Endometrial microvascular endothelial cells (primary cell): Measurements from ENCODE around the gene VPS52. TPM values are rescaled to one million over a fixed set of nuclear protein-coding genes. Genes with fewer than 3 reads are reported as not detected.
"Not testable (repeated sequence)": the region's sequence is repeated elsewhere in the genome, so short reads cannot be mapped to it uniquely, and the experiment has no call there.

Experiments
- in situ Hi-C: cut with HindIII; loops from 2 replicates; pipeline ENCODE4 v1.10.0; 2017; ENCODE audit warnings: low sequenced_read_pairs, low pct_unique_long_range_greater_than_20kb; ENCODE audit errors: inconsistent ontology term
- total RNA-seq: library from RNA; depleted of rRNA; stranded (reverse); fragments of >200 nt; gene quantifications from one replicate; pipeline ENCODE4 v1.2.3, GENCODE V29; 2015; ENCODE audit errors: inconsistent ontology term

VPS52 gene
- total RNA-seq, 1 donor from 2014 or later = 43.4 TPM

DNA sequence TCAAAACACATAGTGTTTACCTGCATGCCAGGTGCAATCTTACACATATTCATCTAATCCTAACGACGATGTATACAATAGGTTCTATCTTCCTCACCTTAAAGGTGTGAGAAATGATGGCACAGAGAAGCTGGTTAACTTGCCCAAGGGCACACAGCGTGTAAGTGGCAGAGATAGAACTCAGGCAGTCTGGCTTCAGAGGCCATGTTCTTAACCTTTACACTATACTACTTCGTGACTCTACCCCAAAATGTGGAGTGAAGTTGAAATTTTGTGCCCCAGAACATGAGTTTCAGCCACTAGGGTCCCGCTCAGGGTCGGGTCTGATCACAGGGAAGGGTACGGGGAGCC, 584 bp downstream of the VPS52 start:
- in situ Hi-C loops = no loop called here

DNA sequence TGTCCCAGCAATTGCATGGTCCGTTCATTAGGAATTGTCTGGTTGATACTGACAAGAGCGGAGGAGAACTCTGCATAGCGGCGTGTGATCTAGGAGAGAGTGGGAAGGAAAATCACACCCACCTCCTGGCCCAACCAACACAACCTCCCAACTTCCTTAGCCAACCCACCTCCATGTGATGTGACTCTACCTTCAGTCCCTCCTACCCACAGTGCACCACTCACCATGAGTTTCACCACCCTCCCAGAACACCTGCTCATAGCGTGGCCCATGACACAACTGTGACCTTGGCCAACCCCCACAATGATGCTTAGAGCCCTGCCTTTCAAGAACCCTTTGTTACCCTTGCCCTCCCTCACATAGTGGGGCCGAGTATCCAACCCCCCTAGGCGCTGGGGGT, 7.7 kb downstream of the VPS52 start:
- in situ Hi-C loops = no loop called here

DNA sequence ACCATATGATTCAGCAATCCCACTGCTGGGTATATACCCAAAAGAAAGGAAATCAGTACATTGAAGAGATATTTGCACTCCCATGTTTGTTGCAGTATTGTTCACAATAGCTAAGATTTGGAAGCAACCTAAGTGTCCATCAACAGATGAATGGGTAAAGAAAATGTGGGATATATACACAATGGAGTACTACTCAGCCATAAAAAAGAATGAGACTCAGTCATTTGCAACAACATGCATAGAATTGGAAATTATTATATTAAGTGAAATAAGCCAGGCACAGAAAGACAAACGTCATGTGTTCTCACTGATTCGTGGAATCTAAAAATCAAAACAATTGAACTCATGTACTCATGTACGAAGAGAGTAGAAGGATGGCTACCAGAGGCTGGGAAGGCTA, 9.2 kb downstream of the VPS52 start:
- in situ Hi-C loops = not testable (repeated sequence)

DNA sequence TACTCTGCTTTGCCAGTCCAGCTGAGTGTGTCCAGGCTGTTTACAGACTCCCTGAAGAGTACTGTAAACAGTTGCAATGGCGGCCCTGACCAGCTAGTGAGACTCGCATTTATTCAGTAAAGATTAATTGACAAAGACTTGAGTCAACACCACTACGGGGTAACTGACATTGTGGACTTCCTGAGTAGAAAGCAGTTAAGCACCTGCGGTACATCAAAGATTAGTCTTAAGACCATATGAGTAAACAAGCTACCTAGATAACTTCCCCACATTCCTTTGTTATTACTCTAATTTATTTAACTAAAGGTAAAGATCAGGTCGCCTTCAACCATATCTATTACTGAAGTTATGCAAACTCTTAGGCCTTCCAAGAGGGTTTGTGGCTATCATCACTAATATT, 12.6 kb downstream of the VPS52 start:
- in situ Hi-C loops = no loop called here

DNA sequence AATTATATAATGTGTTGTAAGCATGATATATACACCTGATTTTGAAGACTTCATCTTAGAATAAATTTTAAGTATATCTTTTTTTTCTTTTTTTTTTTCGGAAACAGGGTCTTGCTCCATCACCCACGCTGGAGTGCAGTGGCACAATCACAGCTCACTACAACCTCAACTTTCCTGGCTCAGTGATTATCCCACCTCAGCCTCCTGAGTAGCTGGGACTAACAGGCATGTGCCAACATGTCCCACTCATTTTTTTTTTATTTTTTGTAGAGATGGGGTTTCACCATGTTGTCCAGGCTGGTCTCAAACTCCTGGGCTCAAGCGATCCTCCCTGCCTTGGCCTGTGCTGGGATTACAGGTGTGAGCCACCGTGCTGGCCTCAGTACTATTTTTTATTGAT, 17.1 kb downstream of the VPS52 start:
- in situ Hi-C loops = no loop called here

DNA sequence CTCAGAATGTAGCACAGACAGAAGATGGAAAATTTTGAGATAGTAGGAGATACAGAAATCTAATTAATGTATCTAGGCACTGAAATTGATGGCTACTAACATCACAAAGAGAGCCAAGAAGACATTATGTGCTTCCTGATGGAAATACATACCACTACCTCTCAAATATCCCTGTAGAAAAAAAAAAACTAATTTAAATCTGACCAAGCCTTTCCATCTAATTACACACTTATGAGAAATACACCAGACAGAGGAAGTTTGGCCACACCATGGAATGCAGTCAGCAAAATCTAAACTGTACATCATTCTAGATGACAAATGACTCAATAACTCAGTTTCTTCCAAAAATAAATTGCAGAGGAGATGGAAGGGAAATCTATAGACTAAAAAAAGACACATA, 18.9 kb downstream of the VPS52 start:
- in situ Hi-C loops = no loop called here

DNA sequence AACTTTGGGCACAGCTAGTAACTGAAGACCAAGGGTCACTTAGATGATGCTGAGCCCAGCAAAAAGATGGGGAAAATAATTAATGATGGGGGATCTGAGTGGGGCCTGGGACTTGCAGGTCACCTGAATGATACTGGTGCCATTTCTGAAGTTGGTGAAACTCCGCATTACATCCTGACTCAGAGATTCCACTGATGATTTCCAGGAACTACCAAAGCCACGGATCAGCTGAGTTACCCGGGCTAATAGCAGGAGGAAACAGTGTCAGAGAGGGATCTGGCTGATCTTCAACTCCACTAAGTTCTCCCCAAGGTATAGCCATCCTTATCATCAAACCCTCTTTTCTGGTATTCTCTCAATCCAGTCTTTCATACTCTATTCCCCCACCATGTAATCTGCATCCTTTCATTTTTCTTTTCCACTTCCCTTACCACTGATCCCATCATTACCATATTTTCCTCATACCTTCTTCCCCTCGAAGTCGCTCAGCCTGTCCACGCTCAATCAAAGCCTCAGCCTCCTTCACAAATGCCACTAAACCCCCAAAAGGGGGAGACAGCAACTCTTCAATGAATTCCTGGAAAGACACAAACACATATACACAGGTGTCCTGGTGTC, 20.2 kb downstream of the VPS52 start:
- in situ Hi-C loops = no loop called here

DNA sequence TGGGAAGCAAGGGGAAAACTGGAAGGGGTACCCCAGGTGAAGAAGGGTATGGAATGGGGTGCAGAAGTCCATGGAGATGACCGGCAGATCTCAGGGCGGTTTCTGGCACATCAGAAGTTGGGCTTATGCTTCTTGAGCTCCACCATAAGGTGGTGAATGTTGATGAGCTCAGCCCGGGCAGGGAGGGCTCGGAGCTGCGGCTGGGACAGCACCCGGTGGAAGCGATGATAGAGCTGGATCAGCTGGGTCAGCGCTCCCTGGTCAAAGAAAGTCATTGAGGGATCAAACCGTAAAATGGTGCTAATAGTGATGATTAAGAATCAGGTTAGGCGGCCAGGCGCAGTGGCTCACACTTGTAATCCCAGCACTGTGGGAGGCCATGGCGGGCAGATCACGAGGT, 20.9 kb downstream of the VPS52 start:
- in situ Hi-C loops = no loop called here

DNA sequence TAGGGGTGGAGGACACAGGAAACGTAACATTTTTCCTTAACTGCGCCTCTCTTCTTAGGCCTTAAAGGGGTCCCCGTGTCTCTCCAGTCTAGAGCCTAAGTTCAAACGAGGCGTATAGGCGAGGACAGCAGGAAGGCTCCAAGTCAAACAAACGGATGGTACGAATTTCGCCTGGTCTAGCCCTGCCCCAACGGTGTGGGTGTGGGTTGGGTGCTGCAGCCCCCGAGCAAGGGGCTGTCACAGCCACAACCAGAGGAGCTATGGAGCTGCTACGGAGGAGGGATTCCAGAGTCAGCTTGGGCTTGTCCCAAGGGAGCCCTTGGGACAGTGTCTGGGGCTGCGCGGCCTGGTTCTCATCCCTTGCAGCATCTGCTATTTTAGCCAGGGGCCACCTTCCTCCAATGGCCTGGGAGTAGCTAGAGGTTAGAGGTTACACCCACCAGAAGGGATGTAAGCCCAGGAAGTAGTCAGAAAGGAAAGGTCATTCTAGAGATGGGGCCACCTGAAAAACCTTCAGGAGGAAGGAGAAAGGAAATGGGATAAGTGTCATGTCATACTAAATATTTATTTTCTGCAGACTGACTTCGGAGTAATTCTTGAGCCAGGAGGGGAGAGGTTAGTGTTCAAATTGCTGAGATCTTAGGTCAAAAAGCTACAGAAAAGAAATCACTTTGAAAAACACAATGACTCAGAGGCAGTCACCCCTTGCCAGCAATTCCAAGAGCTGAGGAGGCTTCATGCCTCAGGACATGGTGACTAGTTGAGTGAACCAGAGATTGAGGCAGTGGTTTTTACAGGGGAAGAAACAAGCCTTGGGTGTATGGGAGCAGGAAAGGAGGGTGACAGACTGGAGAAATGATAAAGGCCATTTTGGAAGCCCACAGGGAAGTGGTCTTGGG, 21.7 kb downstream of the VPS52 start:
- in situ Hi-C loops = no loop called here

DNA sequence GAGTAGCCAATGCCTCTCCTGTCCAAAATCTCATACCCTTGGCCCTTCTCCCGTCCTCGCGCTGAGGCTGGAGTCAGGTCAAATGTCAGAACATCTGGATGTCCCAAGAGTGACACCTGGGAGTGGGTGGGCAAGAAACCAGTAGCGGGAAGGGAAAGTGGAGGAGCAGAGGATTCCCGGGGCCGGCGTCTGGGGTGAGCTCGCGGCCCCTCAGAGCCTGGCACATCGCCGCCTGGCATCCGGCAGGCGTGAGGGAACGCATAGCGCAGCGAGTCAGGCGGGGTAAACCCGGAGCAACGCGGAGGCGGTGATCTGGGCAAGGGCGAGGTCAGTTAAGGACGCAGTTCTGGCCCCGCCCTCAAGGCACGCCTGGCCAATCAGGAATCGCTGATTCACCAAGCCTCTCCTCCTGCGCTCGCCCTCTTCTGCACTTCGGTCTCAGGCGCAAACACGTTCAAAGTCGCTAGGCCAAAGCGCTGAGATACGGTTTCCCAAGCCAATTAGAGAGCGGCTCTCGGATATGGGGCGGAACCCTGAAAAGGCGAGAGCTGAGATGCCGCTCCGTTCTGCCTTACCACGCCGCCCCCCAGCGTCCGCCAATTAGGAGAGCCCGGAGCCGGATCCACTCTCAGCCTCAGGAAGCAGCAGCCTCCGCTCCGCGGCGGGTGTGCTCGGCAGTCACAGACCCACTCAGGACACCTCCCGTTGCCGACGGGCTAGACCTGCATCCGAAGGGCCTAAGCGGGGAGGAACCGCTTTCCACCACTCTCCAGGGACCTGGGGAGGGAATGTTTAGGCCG, 22.5 kb downstream of the VPS52 start:
- in situ Hi-C loops = no loop called here

DNA sequence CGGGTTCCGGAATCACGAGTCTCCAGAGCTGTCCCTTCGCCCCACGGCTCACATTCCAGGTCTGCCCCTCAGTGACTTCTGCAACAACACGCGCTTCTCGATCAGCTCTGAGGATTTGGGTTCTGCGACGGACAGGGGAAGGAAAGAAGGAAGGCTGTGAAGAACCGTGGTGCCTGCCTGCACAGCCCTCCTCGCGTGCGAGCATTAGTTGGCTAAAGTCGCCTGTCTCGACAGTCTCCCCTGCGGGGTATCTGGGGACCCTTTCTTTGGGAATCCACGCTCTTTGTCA, 23.1 kb downstream of the VPS52 start:
- in situ Hi-C loops = no loop called here

DNA sequence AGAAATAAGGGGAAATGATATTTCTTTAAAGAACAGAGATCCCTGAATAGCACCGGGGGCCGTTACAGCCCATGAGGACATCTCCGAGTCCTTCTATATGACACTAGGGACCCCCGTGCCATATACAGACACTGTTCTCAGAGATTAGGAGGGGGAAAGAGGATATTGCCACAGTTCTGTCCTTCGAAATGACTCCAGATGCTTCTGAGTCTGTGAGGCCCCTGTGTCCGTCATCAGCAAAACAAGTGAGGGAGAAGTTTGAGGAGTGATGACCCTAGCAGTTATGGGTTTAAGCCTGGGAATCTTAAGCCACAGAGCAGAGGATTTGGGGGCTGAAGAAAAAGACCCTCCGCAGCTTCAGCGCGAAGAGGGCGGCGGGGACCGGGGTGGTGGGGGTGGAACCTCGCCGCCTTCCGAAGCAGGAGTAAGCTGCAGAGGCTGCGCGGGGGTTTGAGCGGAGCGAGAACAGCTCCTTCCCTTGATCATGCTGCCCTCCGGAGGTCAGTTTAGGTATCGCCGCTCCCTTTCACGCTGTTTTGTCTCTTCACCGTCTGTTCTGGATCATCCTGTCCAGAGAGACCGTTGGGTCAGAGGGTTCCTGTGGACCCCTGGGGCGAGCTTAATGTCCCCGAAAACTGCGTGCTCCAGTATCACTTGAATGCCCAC, 23.6 kb downstream of the VPS52 start:
- in situ Hi-C loops = no loop called here

DNA sequence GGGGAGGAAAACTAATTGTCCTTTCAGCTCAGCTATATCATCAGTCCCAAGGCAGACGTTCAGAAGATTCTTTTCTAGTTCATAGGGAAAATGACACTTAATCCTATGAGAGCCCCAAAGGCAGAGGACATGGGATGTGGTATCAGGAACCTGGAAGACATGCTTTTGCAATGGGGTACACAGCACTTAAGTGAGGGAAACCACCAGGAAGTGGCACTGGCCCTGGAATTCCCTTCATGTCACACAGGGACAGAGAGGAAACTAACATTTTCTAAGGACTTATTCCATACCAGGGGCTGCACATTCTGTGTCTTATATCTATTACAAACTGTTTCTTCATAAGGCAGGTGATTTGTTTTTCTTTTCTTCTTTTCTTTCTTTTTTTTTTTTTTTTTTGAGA, 28.2 kb downstream of the VPS52 start:
- in situ Hi-C loops = no loop called here

DNA sequence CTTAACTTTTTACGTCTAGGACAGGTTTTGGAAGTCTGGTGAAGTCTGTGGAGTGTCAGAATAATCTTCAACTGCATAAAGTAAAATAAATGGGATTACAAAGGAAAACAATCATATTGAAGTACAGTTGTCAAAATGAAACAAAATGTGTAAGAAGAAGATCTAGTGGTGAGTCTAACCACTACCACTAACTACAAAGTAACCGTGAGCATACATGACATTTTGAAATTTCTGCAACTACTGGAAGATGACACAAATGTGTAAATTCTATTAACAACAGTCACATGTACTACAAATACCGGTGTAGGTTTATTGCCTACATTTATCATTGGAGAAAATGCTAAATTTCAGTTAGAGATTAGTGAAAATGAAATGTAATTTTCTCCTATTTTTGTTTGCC, 29.7 kb downstream of the VPS52 start:
- in situ Hi-C loops = no loop called here

DNA sequence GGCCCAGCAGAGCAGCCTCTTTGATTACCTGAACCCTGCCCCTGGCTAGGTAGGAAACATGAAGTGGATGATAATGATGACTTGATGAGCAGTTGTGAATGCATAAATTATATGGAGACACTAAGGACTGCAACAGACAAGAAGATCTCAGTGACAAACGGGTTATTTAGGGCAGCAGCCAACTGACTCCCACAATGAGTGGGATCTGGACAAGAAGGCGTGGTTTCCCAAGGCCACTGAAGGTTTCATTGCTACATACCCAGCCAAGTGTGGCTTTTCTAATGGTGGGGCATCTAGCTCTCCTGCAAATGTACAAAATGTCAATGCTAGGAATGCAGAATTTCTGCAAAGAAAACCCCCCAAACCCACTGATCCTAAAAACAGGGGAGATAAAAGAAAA, 33.9 kb downstream of the VPS52 start:
- in situ Hi-C loops = no loop called here

DNA sequence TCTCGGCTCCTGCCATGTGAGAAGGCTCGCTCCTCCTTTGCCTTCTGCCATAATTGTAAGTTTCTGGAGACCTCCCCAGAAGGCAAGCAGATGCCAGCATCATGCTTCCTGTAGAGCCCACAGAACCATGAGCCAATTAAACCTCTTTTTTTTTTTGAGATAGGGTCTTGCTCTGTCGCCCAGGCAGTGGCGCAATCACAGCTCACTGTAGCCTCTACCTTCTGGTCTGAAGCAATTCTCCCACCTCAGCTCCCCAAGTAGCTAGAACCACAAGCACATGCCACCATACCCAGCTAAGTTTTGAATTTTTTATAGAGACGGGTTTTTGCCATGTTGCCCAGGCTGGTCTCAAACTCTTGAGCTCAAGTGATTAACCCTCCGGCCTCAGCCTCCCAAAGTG, 34.8 kb downstream of the VPS52 start:
- in situ Hi-C loops = no loop called here

DNA sequence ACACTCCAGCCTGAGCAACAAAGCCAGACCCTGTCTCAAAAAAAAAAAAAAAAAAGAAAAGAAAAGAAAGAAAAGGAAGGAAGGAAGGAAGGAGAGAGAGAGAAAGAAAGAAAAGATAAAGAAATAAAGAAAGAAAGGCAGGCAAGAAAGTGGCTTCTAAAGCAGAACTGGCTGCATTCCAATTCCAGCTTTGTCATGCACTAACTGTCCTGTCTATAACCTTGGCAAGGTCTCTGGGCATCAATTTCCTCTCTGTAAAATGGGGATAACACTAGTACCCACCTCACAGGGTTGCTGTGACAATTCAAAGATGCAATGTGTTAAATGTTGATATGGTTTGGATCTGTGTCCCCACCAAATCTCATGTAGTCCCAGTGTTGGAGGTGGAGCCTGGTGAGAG, 35.3 kb downstream of the VPS52 start:
- in situ Hi-C loops = no loop called here

DNA sequence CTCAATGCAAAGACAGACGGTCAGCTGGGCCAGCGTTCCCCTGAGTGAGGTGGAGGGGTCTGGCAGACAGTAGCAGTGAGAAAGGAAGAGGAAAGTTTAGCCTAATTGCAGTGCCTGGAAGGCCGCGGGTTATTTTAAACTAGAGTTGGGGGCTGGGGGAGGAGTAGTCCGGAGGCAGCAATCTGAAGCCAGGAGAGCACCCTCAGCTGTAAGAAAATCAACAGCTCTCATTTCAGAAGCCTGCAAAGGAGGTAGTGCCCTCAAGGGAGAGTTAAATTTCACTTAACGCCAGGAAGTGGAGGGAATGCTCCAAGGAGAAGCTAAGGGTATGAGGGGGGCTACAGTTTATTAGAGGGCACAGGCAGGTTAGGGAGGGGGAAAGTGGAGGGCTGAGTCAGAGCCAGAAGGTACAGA, 36.4 kb downstream of the VPS52 start:
- in situ Hi-C loops = no loop called here

DNA sequence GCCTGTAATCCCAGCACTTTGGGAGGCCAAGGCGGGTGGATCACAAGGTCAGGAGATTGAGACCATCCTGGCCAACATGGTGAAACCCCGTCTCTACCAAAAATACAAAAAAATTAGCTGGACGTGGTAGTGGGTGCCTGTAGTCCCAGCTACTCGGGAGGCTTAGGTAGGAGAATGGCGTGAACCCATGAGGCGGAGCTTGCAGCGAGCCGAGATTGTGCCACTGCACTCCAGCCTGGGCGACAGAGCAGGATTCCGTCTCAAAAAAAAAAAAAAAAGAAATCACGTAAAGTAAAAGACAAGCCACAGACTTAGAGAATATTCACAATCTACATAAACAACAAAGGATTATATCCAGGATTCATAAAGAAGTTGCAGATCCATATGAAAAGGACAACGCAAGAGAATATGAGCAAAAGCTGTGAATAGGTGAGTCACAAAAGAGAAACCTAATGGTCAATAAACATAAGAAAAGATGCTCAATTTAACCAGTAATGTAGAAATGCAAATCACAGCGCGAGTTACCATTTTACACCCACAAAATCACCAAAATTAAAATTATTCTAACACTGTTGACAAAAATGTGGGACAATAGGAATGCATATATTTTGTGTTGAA, 45.1 kb downstream of the VPS52 start:
- in situ Hi-C loops = not testable (repeated sequence)
